ENCODE measurements around the gene BMP7. TPM values are rescaled to one million over a fixed set of nuclear protein-coding genes. Genes with fewer than 3 reads are reported as not detected.

The BMP7 gene
- total RNA-seq, 1 experiment from 2014 or later, result not detected

- CTCF ChIA-PET, result interaction anchor here (3.3 kb wide), 1 partner anchor 73 kb away, joined by 16 read pairs; no protein-coding TSS in a partner anchor
- no peak for DNase-seq (ENCODE audit: unreplicated experiment)
- intact Hi-C loops (cut with micrococcal nuclease), result no loop called here
- Mint-ChIP-seq H3K9me3 (ENCODE audit: unreplicated experiment) (no peaks in the 10 kb centered on the region), H3K4me1 (ENCODE audit: insufficient read depth, unreplicated experiment) (no peaks in the 10 kb centered on the region), H3K27me3 (ENCODE audit: insufficient read depth, unreplicated experiment) (peaks cover 47% of the 10 kb centered on the region), H3K4me3 (ENCODE audit: unreplicated experiment) (no peak overlapping the region), H3K36me3 (ENCODE audit: insufficient read depth, unreplicated experiment) (no peaks in the 10 kb centered on the region), H3K27ac (ENCODE audit: low read depth, unreplicated experiment) (no peak overlapping the region)
- POLR2A ChIA-PET, result no interaction called here
- BruUV-seq (replicated peaks), result no TSS peak
- TF ChIP-seq CTCF (IDR thresholded peaks at IDR 0.05; ENCODE audit: unreplicated experiment), result no peak
Measured at GRCh38 chr20:57259121-57259937, 7.1 kb downstream of the BMP7 start.

- Mint-ChIP-seq H3K27me3 (ENCODE audit: insufficient read depth, unreplicated experiment) (peaks cover 49% of the 10 kb centered on the region), H3K9me3 (ENCODE audit: unreplicated experiment) (no peaks in the 10 kb centered on the region), H3K36me3 (ENCODE audit: insufficient read depth, unreplicated experiment) (no peaks in the 10 kb centered on the region), H3K4me3 (ENCODE audit: unreplicated experiment) (no peak overlapping the region), H3K27ac (ENCODE audit: low read depth, unreplicated experiment) (no peak overlapping the region), H3K4me1 (ENCODE audit: insufficient read depth, unreplicated experiment) (no peaks in the 10 kb centered on the region)
- DNase-seq (ENCODE audit: unreplicated experiment), result no peak
- TF ChIP-seq CTCF (IDR thresholded peaks at IDR 0.05; ENCODE audit: unreplicated experiment), result no peak
- BruUV-seq (replicated peaks), result no TSS peak
- intact Hi-C loops (cut with micrococcal nuclease), result no loop called here
- ChIA-PET CTCF (interaction anchor here (0.6 to 3.3 kb wide), 3 partner anchors 12 to 164 kb away, joined by 3 to 16 read pairs (median 5); no protein-coding TSS in a partner anchor), POLR2A (interaction anchor here (0.7 to 1.0 kb wide), 2 partner anchors 65 to 74 kb away, joined by 3 read pairs; no protein-coding TSS in a partner anchor)
Measured at GRCh38 chr20:57257701-57258453, 8.6 kb downstream of the BMP7 start.

- BruUV-seq (replicated peaks), result no TSS peak
- TF ChIP-seq CTCF (IDR thresholded peaks at IDR 0.05; ENCODE audit: unreplicated experiment), result no peak
- H3K4me3 Mint-ChIP-seq (ENCODE audit: unreplicated experiment), result no peak overlapping the region
- ChIA-PET POLR2A (no interaction called here), CTCF (interaction anchor here (0.6 to 1.1 kb wide), 3 partner anchors 10 to 28 kb away, joined by 3 to 5 read pairs (median 4); no protein-coding TSS in a partner anchor)
- H3K27me3 Mint-ChIP-seq (ENCODE audit: insufficient read depth, unreplicated experiment), result peaks cover 49% of the 10 kb centered on the region
- H3K9me3 Mint-ChIP-seq (ENCODE audit: unreplicated experiment), result no peaks in the 10 kb centered on the region
- H3K36me3 Mint-ChIP-seq (ENCODE audit: insufficient read depth, unreplicated experiment), result no peaks in the 10 kb centered on the region
- no peak overlapping the region for H3K27ac Mint-ChIP-seq (ENCODE audit: low read depth, unreplicated experiment)
- DNase-seq (ENCODE audit: unreplicated experiment), result no peak
- intact Hi-C loops (cut with micrococcal nuclease), result no loop called here
- H3K4me1 Mint-ChIP-seq (ENCODE audit: insufficient read depth, unreplicated experiment), result no peaks in the 10 kb centered on the region
Measured at GRCh38 chr20:57256908-57257307, 9.5 kb downstream of the BMP7 start.

GRCh38 chr20:57256205-57256604 lies 10.2 kb downstream of the BMP7 start:
- POLR2A ChIA-PET, result no interaction called here
- Mint-ChIP-seq H3K9me3 (ENCODE audit: unreplicated experiment) (no peaks in the 10 kb centered on the region), H3K36me3 (ENCODE audit: insufficient read depth, unreplicated experiment) (no peaks in the 10 kb centered on the region), H3K4me3 (ENCODE audit: unreplicated experiment) (no peak overlapping the region), H3K27me3 (ENCODE audit: insufficient read depth, unreplicated experiment) (peaks cover 49% of the 10 kb centered on the region), H3K27ac (ENCODE audit: low read depth, unreplicated experiment) (no peak overlapping the region), H3K4me1 (ENCODE audit: insufficient read depth, unreplicated experiment) (no peaks in the 10 kb centered on the region)
- CTCF ChIA-PET, result interaction anchor here (0.6 to 0.7 kb wide), 3 partner anchors 13 to 29 kb away, joined by 3 to 4 read pairs (median 3); no protein-coding TSS in a partner anchor
- BruUV-seq (replicated peaks), result no TSS peak
- no peak for DNase-seq (ENCODE audit: unreplicated experiment)
- TF ChIP-seq CTCF (IDR thresholded peaks at IDR 0.05; ENCODE audit: unreplicated experiment), result no peak
- intact Hi-C loops (cut with micrococcal nuclease), result no loop called here
